Measurements from ENCODE around the gene RTKN. TPM values are rescaled to one million over a fixed set of nuclear protein-coding genes. Genes with fewer than 3 reads are reported as not detected.

RTKN gene
- total and polyA plus RNA-seq, 11 donors: 10.9 to 27.6 (median 16.6) TPM

GRCh38 chr2:74425523-74425922, 16.2 kb downstream of the RTKN start:
- peaks cover 0 to 59% (median 48%) of the 10 kb centered on the region in 9 donors for H3K36me3 ChIP-seq

GRCh38 chr2:74424995-74425406, 16.7 kb downstream of the RTKN start:
- H3K4me3 ChIP-seq: no peak overlapping the region
- DNase-seq (no peak), ATAC-seq (no peak)
- no peak overlapping the region for H3K27ac ChIP-seq
- TF ChIP-seq CTCF (IDR thresholded peaks at IDR 0.05) (no peak), POLR2A (IDR thresholded peaks at IDR 0.05) (no peak)
- peaks cover 0 to 53% (median 44%) of the 10 kb centered on the region in 9 donors for H3K36me3 ChIP-seq
- intact Hi-C loops (cut with DNase I): no loop called here
- H3K9me3 ChIP-seq: no peaks in the 10 kb centered on the region
- no peaks in the 10 kb centered on the region for H3K27me3 ChIP-seq
- 78 to 86% (median 82%) methylated on average over 5 of the region's 5 CpGs for WGBS, 4 donors
- H3K4me1 ChIP-seq: peaks cover 0 to 19% (median 8%) of the 10 kb centered on the region in 12 donors

More at GRCh38 chr2:74425523-74425922, 16.2 kb downstream of the RTKN start:
- H3K27me3 ChIP-seq: no peaks in the 10 kb centered on the region
- DNase-seq (no peak), ATAC-seq (no peak)
- H3K27ac ChIP-seq: no peak overlapping the region
- TF ChIP-seq POLR2A (IDR thresholded peaks at IDR 0.05) (no peak), CTCF (IDR thresholded peaks at IDR 0.05) (no peak)
- H3K4me1 ChIP-seq: peaks cover 0 to 17% (median 8%) of the 10 kb centered on the region in 12 donors
- no peak overlapping the region for H3K4me3 ChIP-seq
- no peaks in the 10 kb centered on the region for H3K9me3 ChIP-seq
- intact Hi-C loops (cut with DNase I): no loop called here
- WGBS, 4 donors: 81 to 83% (median 82%) methylated on average over 7 of the region's 7 CpGs

GRCh38 chr2:74424139-74424992, 17.4 kb downstream of the RTKN start:
- Histone ChIP-seq H3K4me1 (peaks cover 0 to 22% (median 8%) of the 10 kb centered on the region in 12 donors), H3K9me3 (no peaks in the 10 kb centered on the region), H3K27me3 (no peaks in the 10 kb centered on the region), H3K4me3 (no peak overlapping the region), H3K36me3 (peaks cover 0 to 47% (median 38%) of the 10 kb centered on the region in 9 donors), H3K27ac (no peak overlapping the region)
- no peak for DNase-seq
- ATAC-seq: no peak
- WGBS, 4 donors: 78 to 83% (median 80%) methylated on average over 5 of the region's 5 CpGs
- intact Hi-C loops (cut with DNase I): no loop called here
- TF ChIP-seq POLR2A (IDR thresholded peaks at IDR 0.05) (no peak), CTCF (IDR thresholded peaks at IDR 0.05) (no peak)

- H3K36me3 ChIP-seq: peaks cover 0 to 38% (median 29%) of the 10 kb centered on the region in 9 donors
- no peaks in the 10 kb centered on the region for H3K27me3 ChIP-seq
- DNase-seq (no peak), ATAC-seq (no peak)
- no peaks in the 10 kb centered on the region for H3K9me3 ChIP-seq
- H3K4me1 ChIP-seq: peaks cover 0 to 31% (median 12%) of the 10 kb centered on the region in 12 donors
- H3K4me3 ChIP-seq: no peak overlapping the region
- 76 to 85% (median 78%) methylated on average over 8 to 9 of the region's 9 CpGs for WGBS, 4 donors
- intact Hi-C loops (cut with DNase I): no loop called here
- TF ChIP-seq POLR2A (IDR thresholded peaks at IDR 0.05): no peak
- TF ChIP-seq CTCF (IDR thresholded peaks at IDR 0.05): no peak
- no peak overlapping the region for H3K27ac ChIP-seq
Observed at GRCh38 chr2:74423231-74424095, 18.3 kb downstream of the RTKN start.

All from heart left ventricle (tissue), 16 donors.